Naive B cell (primary cell): Measurements from ENCODE around the gene BMP5. TPM values are rescaled to one million over a fixed set of nuclear protein-coding genes. Genes with fewer than 3 reads are reported as not detected.

Experiments
- ATAC-seq, 2 donors: fragments of 150-1000 bp; cut with Tn5 transposase; 2 replicates each; pipeline ENCODE4 v1.10.0; 2021; ENCODE audit warnings: low read depth in 2 of 2, mild to moderate bottlenecking in 2 of 2, moderate library complexity in 2 of 2
- DNase-seq: peaks from one replicate; pipeline ENCODE4 v3.0.0; 2022
- H3K27ac Mint-ChIP-seq, 6 donors: one replicate each; pipeline ENCODE4 v1.8.0; 2020 to 2022; ENCODE audit warnings: mild to moderate bottlenecking in 6 of 6, mixed read lengths in 6 of 6, moderate library complexity in 5 of 6, inconsistent platforms in 2 of 6
- H3K27me3 Mint-ChIP-seq, 3 donors: one replicate each; pipeline ENCODE4 v1.8.0; 2021 to 2022; ENCODE audit warnings: mixed read lengths in 3 of 3, mild to moderate bottlenecking in 1 of 3
- H3K36me3 Mint-ChIP-seq, 2 donors: one replicate each; pipeline ENCODE4 v1.8.0; 2020 to 2022; ENCODE audit warnings: mixed read lengths in 2 of 2, inconsistent platforms in 1 of 2, mild to moderate bottlenecking in 1 of 2
- H3K4me1 Mint-ChIP-seq, 3 donors: one replicate each; pipeline ENCODE4 v1.8.0; 2020 to 2022; ENCODE audit warnings: mixed read lengths in 3 of 3, inconsistent platforms in 1 of 3, mild to moderate bottlenecking in 1 of 3, moderate library complexity in 1 of 3
- H3K4me3 Mint-ChIP-seq, 8 donors: one replicate each; pipeline ENCODE4 v1.8.0; 2020 to 2022; ENCODE audit warnings: mild to moderate bottlenecking in 8 of 8, mixed read lengths in 8 of 8, moderate library complexity in 8 of 8, inconsistent platforms in 2 of 8
- H3K9me3 Mint-ChIP-seq, 7 donors: one replicate each; pipeline ENCODE4 v1.8.0; 2020 to 2022; ENCODE audit warnings: mixed read lengths in 7 of 7, mild to moderate bottlenecking in 5 of 7, inconsistent platforms in 2 of 7, moderate library complexity in 1 of 7
- polyA plus RNA-seq, 6 donors: library from polyadenylated mRNA; unstranded; fragments of 300-500 nt; fragmentation: Illumina TruSeq; gene quantifications; one replicate each; pipeline ENCODE4 v1.2.3, GENCODE V29; 2021; ENCODE audit warnings: low read depth in 6 of 6

The BMP5 gene
- polyA plus RNA-seq, 6 donors from 2014 or later: not detected

DNA sequence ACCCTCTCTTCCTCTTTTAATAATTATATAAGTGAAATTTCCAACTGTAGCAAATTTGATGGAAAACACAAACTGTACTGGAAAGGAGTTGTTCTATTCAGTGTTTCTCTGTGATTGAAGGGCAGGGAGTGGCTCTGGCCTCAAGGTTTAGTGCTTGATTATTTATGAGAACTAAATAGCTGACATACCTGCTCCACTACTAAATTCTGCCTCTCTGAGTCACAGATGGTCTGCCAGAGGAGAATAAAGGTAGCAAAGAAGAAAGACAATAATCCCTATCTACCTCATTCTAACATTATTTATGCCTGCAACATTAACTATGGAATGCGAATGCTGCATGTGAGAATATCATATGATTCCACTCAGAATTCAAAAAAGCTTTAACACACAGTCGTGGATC, 9.3 kb downstream of the BMP5 start:
- Mint-ChIP-seq H3K36me3 (no peaks in the 10 kb centered on the region), H3K4me3 (no peak overlapping the region), H3K9me3 (peaks cover 0 to 6% (median 0%) of the 10 kb centered on the region in 7 donors), H3K27ac (no peak overlapping the region), H3K4me1 (no peaks in the 10 kb centered on the region), H3K27me3 (no peaks in the 10 kb centered on the region)
- DNase-seq (no peak), ATAC-seq (no peak)

DNA sequence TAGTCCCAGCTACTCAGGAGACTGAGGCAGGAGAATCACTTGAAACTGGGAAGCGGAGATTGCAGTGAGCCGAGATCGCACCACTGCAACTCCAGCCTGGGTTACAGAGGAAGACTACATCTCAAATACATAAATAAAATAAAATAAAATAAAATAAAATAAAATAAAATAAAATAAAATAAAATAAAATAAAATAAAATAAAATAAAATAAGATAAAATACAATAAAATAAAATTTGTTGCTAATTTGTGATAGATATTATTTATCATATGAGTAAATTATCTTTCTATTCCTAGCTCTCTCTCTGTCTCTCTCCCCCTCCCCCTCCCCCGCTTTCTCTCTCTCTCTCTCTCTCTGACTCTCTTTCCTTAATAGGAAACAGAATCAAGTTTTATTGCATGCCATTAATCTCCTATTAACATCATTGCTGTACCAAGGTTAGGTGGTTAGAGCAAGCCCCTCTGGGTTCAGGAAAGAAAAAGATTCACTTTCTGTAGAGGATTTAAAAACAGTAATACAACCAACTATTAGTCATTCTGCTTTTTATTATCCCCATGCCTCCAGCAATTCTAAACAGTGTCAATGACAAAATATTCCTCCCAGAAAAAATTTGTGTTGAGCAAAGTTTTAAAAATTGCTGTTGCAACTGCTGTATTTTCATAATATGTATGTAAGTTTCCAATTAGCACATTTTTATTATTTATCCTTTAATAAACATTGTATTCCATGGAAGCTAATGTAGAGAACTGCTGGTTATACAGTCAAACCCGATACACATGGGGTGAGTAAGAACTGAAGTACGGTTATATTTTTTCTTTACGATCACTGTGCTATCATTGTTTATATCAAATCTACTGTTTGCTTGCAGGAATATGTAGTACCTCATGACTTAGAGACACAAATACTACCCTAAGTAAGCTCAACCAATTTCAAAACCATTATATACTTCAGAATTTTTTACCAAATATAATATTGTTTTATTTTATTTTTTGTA, 22.1 kb downstream of the BMP5 start:
- DNase-seq (no peak), ATAC-seq (no peak)
- Mint-ChIP-seq H3K27me3 (no peaks in the 10 kb centered on the region), H3K4me3 (no peak overlapping the region), H3K36me3 (no peaks in the 10 kb centered on the region), H3K27ac (no peak overlapping the region), H3K9me3 (peaks cover 0 to 4% (median 0%) of the 10 kb centered on the region in 7 donors), H3K4me1 (no peaks in the 10 kb centered on the region)

DNA sequence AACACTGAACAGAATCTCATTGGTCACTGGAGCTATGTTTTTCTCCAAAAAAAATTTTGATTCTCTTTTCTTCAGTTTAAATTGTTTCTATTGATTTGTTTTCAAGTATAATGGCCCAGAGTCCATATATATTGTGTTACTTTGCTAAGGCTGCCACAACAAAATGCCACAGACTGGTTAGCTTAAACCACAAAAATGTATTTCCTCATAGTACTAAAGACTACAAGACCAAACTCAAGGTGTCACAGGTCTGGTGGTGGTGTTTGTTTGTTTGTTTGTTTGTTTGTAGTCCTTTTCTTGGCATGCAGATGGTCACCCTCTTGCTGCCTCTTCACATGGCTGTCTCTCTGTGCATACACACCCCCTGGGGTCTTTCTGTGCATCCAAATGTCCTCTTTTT, 34.0 kb downstream of the BMP5 start:
- Mint-ChIP-seq H3K36me3 (no peaks in the 10 kb centered on the region), H3K27me3 (no peaks in the 10 kb centered on the region), H3K27ac (no peak overlapping the region), H3K4me3 (no peak overlapping the region), H3K9me3 (peaks cover 0 to 7% (median 0%) of the 10 kb centered on the region in 7 donors), H3K4me1 (no peaks in the 10 kb centered on the region)
- no peak for ATAC-seq
- DNase-seq: no peak

DNA sequence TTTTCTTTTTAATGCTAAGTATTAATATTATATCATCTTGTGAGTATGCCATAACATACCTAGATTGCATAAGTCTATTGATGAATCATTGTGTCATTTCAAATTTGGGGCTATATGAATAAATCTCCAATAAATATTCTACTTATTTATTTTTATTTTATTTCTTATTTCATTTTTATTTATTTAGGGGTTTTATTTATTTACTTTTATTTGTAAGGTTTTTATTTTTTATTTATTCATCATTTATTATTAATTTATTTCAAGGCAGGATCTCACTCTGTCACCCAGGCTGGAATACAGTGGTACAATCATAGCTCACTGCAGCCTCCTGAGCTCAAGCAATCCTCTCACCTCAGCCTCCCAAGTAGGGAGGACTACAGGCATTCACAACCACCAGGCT, 36.3 kb downstream of the BMP5 start:
- peaks cover 0 to 7% (median 0%) of the 10 kb centered on the region in 7 donors for H3K9me3 Mint-ChIP-seq
- no peaks in the 10 kb centered on the region for H3K4me1 Mint-ChIP-seq
- H3K4me3 Mint-ChIP-seq: no peak overlapping the region
- no peaks in the 10 kb centered on the region for H3K36me3 Mint-ChIP-seq
- H3K27ac Mint-ChIP-seq: no peak overlapping the region
- no peak for ATAC-seq
- H3K27me3 Mint-ChIP-seq: no peaks in the 10 kb centered on the region
- no peak for DNase-seq

DNA sequence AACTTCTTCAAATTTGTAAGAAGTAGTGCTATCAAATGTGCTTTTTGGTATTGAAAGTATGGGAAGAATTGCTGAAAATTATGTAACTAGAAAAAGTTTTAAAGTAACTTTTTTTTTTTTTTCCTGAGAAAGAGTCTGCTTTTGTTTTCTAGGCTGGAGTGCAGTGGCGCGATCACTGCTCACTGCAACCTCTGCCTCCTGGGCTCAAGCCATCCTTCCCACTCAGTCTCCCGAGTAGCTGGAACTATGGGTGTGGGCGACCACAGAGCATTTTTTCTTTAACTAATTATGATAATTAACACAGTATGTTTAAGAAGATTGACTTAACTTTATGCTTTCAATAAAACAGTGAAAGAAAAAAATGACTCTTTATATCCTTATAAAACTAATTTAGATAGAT, 38.4 kb downstream of the BMP5 start:
- no peak overlapping the region for H3K4me3 Mint-ChIP-seq
- no peak overlapping the region for H3K27ac Mint-ChIP-seq
- no peaks in the 10 kb centered on the region for H3K4me1 Mint-ChIP-seq
- no peaks in the 10 kb centered on the region for H3K36me3 Mint-ChIP-seq
- DNase-seq: no peak
- no peaks in the 10 kb centered on the region for H3K27me3 Mint-ChIP-seq
- H3K9me3 Mint-ChIP-seq: peaks cover 0 to 7% (median 0%) of the 10 kb centered on the region in 7 donors
- ATAC-seq: no peak

DNA sequence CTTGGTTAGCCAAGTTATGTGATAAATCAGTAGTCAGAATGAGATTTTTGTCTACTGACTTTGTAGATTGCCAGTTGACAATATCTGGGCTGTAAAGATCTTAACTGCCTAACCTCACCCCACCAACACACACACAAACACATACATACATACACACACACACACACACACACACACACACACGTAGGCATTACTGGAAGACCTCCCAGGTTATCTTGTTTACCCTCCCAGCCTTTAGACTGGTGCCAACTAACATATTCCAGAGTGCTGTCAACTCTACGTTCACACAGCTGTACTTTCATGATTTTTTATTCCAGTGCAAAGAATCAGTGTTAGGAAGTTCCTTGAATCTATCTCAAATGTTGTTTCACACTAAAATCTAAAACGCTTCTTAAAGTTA, 38.9 kb downstream of the BMP5 start:
- Mint-ChIP-seq H3K4me3 (no peak overlapping the region), H3K36me3 (no peaks in the 10 kb centered on the region), H3K9me3 (peaks cover 0 to 7% (median 0%) of the 10 kb centered on the region in 7 donors), H3K27ac (no peak overlapping the region), H3K27me3 (no peaks in the 10 kb centered on the region), H3K4me1 (no peaks in the 10 kb centered on the region)
- no peak for ATAC-seq
- DNase-seq: no peak

DNA sequence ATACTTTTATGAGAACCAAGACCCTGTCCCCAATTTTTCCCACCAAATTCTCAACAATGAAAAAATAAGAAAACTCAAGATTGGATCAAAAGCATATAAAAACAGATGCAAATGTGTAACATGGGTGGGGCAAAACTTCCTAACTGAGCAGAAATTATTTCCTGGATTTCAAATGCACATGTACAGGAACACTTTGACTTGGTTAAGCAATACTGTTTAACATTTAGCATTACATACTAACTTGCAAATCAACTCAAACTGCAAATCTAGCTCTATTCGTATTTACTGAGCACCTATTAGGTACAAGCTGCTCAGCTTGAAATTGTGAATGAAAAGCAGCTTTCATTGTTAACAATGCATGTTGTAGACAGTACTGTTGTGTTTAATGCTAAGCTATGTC, 40.2 kb downstream of the BMP5 start:
- Mint-ChIP-seq H3K4me3 (no peak overlapping the region), H3K36me3 (no peaks in the 10 kb centered on the region), H3K4me1 (no peaks in the 10 kb centered on the region), H3K27me3 (no peaks in the 10 kb centered on the region), H3K27ac (no peak overlapping the region), H3K9me3 (peaks cover 0 to 5% (median 0%) of the 10 kb centered on the region in 7 donors)
- DNase-seq: no peak
- no peak for ATAC-seq

DNA sequence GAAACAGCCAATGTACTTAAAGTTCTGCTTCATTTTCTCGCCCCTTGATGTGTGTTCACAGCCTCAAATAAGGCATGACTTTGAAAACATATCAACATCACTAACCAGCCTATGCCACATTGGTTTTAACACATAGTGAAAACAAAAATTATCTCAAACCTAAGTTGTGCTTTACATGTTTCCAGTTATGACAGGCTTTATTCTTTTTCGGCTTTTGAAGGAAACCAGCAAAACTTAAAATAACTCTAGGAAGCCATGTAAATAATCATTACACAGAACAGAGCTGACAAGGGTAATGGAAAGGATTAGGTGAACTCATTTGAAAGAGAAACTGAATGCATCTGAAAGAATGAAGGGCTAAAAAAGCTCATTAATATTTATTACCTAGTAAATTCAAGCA, 42.1 kb downstream of the BMP5 start:
- peaks cover 0 to 5% (median 0%) of the 10 kb centered on the region in 7 donors for H3K9me3 Mint-ChIP-seq
- H3K27ac Mint-ChIP-seq: no peak overlapping the region
- no peak overlapping the region for H3K4me3 Mint-ChIP-seq
- no peaks in the 10 kb centered on the region for H3K4me1 Mint-ChIP-seq
- H3K36me3 Mint-ChIP-seq: no peaks in the 10 kb centered on the region
- no peak for DNase-seq
- H3K27me3 Mint-ChIP-seq: no peaks in the 10 kb centered on the region
- ATAC-seq: no peak

DNA sequence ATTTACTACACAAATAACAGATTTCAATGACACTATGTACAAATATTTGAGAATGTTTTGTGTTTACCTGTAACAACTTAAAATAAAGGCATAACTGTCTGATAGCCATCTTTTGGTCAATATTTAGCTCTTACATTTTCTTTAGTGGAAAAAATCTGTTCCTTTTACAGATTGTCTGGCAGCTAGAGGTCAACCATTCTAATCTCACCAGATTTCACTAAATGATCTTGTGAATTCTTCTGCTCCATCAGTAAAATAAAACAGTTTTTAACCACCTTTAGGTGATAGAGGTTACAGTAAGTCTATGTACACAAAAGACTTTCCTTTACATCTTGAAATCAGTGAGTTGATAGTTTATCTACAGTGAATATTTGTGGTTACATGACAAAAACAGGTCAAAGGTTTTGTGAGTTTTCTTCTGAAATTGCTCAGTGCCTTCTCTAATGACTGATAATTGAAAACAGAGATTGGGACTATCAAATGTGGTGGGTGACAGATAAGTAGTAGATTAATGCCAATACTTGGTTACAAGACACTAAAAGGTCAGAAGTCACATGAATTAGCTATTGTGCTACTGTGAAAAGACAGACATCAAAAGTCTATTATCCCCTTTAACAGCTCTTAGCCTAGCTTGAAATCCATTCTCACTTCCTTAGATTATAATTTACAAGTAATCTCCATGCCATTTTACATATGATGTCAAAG, 47.4 kb downstream of the BMP5 start:
- peaks cover 0 to 4% (median 0%) of the 10 kb centered on the region in 7 donors for H3K9me3 Mint-ChIP-seq
- H3K36me3 Mint-ChIP-seq: no peaks in the 10 kb centered on the region
- no peaks in the 10 kb centered on the region for H3K4me1 Mint-ChIP-seq
- H3K4me3 Mint-ChIP-seq: no peak overlapping the region
- H3K27me3 Mint-ChIP-seq: no peaks in the 10 kb centered on the region
- no peak for DNase-seq
- ATAC-seq: no peak
- no peak overlapping the region for H3K27ac Mint-ChIP-seq

DNA sequence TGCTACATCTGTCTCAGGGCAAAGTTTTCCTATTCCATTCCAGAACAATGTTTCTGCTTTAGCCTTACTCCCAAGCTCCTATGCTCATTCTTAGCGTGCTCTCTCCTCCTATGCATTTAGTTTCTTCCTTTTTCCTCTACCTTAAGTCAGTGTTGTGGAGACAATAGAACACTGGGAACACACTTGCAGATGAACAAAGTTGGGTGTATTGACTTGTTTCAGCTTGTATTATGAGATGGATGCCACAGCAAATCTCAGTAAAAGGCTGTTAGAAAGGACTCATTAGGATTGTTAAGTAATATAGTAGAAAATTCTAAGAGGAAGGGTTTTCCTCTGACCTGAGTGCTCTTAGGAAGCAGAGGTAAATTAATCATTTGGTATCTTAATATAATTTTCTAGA, 48.4 kb downstream of the BMP5 start:
- H3K27me3 Mint-ChIP-seq: no peaks in the 10 kb centered on the region
- no peaks in the 10 kb centered on the region for H3K4me1 Mint-ChIP-seq
- no peak overlapping the region for H3K27ac Mint-ChIP-seq
- H3K4me3 Mint-ChIP-seq: no peak overlapping the region
- peaks cover 0 to 4% (median 0%) of the 10 kb centered on the region in 7 donors for H3K9me3 Mint-ChIP-seq
- DNase-seq: no peak
- no peak for ATAC-seq
- no peaks in the 10 kb centered on the region for H3K36me3 Mint-ChIP-seq

DNA sequence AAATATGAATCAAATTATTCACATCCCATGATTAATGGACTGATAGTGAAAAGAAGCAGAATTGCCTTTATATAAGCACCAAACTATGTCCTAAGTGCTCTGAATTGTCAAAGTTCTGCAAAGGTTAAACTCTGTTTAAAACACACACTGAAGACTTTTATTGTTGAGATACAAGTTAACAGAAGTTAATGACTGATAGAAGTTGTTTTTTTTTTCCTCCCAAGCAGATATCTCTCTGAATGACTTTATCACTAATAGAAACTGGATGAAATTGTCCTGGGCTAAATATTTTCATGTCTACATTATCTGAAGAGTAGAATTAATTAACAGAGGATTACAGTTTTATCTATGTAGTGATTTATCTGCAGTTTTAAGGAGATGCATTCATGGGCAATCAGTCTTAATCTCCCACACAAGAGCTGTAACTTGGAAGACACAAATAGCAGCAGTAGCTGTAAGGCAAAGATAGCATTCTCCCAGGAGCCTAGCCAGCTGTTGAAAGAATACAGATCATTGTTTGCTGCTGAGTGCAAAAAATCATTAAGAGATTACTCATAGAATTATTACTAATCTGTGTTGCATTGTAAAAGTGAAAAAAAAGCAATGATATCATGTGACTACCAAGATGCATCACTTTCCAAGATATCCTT, 49.9 kb downstream of the BMP5 start:
- peaks cover 0 to 4% (median 0%) of the 10 kb centered on the region in 7 donors for H3K9me3 Mint-ChIP-seq
- H3K27ac Mint-ChIP-seq: no peak overlapping the region
- H3K27me3 Mint-ChIP-seq: no peaks in the 10 kb centered on the region
- no peak overlapping the region for H3K4me3 Mint-ChIP-seq
- H3K4me1 Mint-ChIP-seq: no peaks in the 10 kb centered on the region
- H3K36me3 Mint-ChIP-seq: no peaks in the 10 kb centered on the region
- ATAC-seq: no peak
- DNase-seq: no peak

DNA sequence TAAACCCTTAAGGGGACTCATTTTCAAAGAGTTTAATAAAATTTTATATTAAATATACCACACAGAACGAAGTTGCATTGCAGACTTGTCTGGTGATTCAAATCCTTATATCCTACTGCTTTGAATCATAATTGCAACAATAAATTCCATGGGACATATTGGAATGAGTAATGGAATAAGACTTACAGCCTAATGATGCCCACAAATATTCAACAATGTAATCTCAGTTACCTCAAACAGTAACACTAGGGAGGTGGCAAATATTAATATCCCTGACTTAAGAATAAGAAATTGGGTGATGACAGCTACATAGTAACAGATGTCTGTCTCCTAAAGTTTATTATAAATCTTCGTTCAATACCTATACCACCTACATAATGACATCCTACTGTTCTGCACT, 52.6 kb downstream of the BMP5 start:
- no peak for DNase-seq
- Mint-ChIP-seq H3K27ac (no peak overlapping the region), H3K4me1 (no peaks in the 10 kb centered on the region), H3K9me3 (peaks cover 0 to 4% (median 0%) of the 10 kb centered on the region in 7 donors), H3K36me3 (no peaks in the 10 kb centered on the region), H3K4me3 (no peak overlapping the region), H3K27me3 (no peaks in the 10 kb centered on the region)
- ATAC-seq: no peak

DNA sequence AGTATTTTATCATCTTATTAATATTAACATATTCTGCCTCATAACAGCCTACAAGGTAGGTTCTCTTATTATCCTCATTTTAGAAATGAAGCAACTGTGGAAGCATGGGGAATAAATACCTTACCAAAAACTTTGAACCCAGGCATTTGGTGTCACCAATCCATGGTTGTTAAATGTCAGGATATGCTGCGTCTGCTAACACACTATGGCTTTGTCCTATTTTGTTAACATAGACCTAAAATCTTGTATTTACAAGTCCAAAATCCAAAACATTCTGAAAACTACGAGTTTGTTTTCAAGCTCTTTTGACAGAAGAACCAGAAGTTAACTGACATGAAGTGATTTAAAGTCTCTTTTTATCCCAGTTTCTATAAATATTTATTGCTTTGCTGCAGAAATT, 53.4 kb downstream of the BMP5 start:
- H3K27ac Mint-ChIP-seq: no peak overlapping the region
- no peak for ATAC-seq
- H3K27me3 Mint-ChIP-seq: no peaks in the 10 kb centered on the region
- no peak for DNase-seq
- no peaks in the 10 kb centered on the region for H3K36me3 Mint-ChIP-seq
- no peak overlapping the region for H3K4me3 Mint-ChIP-seq
- no peaks in the 10 kb centered on the region for H3K4me1 Mint-ChIP-seq
- peaks cover 0 to 3% (median 0%) of the 10 kb centered on the region in 7 donors for H3K9me3 Mint-ChIP-seq
